A673 (cell line): ENCODE measurements around the gene ZNFX1.

ENCODE experiments used
- EZH2 ChIP-seq: fragments of 200-600 bp; sonication (generic); IDR thresholded peaks from 2 replicates; pipeline ENCODE4 v1.6.1; 2017; ENCODE audit warnings: borderline replicate concordance, low read depth, mild to moderate bottlenecking, mixed read lengths, antibody characterized with exemption, low read length; ENCODE audit not compliant: poor library complexity, severe bottlenecking
- TF ChIP-seq, protein P1 (sequence below): fragments of 300-800, 200-600 bp; sonication (generic); conservative IDR thresholded peaks from 2 replicates; pipeline ENCODE4 v1.5.1; 2017; ENCODE audit warnings: low read depth, mild to moderate bottlenecking, antibody characterized with exemption, low read length, moderate library complexity, mixed read lengths

DNA sequence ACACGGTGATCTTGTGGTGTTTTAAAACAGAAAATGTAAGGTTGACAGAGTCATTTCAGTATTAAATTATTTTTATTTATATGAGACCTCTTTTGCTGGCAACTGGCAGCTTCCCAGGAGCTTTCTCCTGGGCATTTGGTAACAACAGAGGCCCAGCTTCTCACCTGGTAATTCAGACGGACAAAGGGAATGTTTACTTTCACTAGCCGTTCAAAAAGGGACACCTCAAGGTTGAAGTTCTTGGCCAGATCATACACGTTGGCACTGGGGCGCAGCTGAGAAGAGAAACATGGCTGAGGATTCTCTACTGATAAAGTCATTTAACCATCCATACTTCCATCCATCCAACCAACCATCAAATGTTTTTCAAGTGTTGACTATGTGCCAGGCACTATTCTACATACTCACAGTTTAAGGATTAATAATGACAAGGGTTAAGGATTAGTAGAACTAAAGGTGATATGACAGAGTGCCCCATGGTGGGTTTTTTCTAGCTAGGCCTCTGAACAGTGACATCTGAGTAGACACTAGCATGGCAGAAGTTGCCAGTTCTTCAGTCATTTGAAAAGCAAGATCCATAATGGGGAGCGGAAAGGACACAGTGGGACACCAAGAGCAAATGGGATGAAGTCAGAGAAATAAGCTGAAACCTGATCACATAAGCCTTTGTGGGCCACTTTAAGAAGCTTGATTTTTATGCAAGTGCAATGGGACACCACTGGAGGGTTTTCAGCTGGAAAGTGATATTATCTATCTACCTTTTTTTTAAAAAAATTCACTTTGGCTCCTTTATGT is 25.1 kb downstream of the ZNFX1 start:
- no peak for TF ChIP-seq EZH2
- TF ChIP-seq, protein P1, sequence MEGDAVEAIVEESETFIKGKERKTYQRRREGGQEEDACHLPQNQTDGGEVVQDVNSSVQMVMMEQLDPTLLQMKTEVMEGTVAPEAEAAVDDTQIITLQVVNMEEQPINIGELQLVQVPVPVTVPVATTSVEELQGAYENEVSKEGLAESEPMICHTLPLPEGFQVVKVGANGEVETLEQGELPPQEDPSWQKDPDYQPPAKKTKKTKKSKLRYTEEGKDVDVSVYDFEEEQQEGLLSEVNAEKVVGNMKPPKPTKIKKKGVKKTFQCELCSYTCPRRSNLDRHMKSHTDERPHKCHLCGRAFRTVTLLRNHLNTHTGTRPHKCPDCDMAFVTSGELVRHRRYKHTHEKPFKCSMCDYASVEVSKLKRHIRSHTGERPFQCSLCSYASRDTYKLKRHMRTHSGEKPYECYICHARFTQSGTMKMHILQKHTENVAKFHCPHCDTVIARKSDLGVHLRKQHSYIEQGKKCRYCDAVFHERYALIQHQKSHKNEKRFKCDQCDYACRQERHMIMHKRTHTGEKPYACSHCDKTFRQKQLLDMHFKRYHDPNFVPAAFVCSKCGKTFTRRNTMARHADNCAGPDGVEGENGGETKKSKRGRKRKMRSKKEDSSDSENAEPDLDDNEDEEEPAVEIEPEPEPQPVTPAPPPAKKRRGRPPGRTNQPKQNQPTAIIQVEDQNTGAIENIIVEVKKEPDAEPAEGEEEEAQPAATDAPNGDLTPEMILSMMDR: no peak
